ENCODE results near the gene HDGF.

Gene HDGF

GRCh38 chr1:156750191-156750672 is 1.2 kb downstream of the HDGF start:
- peak overlapping the region; percentile 98 to 99 for H3K27ac ChIP-seq
- DNase-seq (ENCODE audit: low spot score), result peak; percentile 77
- peak overlapping the region; percentile 100 for H3K4me3 ChIP-seq
- no peak for TF ChIP-seq CTCF (IDR thresholded peaks at IDR 0.05)

GRCh38 chr1:156749419-156750118 is 1.9 kb downstream of the HDGF start:
- H3K4me3 ChIP-seq, result peak overlapping the region; percentile 100
- DNase-seq (ENCODE audit: low spot score), result peak; percentile 72
- peak overlapping the region; percentile 98 to 99 for H3K27ac ChIP-seq
- TF ChIP-seq CTCF (IDR thresholded peaks at IDR 0.05), result no peak

- peak overlapping the region; percentile 98 to 99 for H3K27ac ChIP-seq
- no peak for TF ChIP-seq CTCF (IDR thresholded peaks at IDR 0.05)
- peak overlapping the region; percentile 100 for H3K4me3 ChIP-seq
- DNase-seq (ENCODE audit: low spot score), result peak; percentile 81
These were observed 2.6 kb downstream of the HDGF start for GRCh38 chr1:156748670-156749418.

- H3K4me3 ChIP-seq, result peak overlapping the region; percentile 100
- TF ChIP-seq CTCF (IDR thresholded peaks at IDR 0.05), result no peak
- peak overlapping the region; percentile 98 to 99 for H3K27ac ChIP-seq
- DNase-seq (ENCODE audit: low spot score), result peak; percentile 75
These were observed 3.5 kb downstream of the HDGF start for GRCh38 chr1:156747742-156748669.

GRCh38 chr1:156746728-156747631 is 4.5 kb downstream of the HDGF start:
- peak overlapping the region; percentile 100 for H3K4me3 ChIP-seq
- DNase-seq (ENCODE audit: low spot score), result peak; percentile 98
- H3K27ac ChIP-seq, result peak overlapping the region; percentile 98 to 99
- no peak for TF ChIP-seq CTCF (IDR thresholded peaks at IDR 0.05)

- Histone ChIP-seq H3K4me3 (peak overlapping the region; percentile 100), H3K27ac (peak overlapping the region; percentile 98 to 99)
- no peak for TF ChIP-seq CTCF (IDR thresholded peaks at IDR 0.05)
- no peak for DNase-seq (ENCODE audit: low spot score)
These were observed 5.1 kb downstream of the HDGF start for GRCh38 chr1:156746406-156746727.
